GM18505 (cell line): ENCODE results near the gene ZNF891.

Source experiments
- ATAC-seq: cut with Tn5 transposase; IDR thresholded peaks from one replicate; pipeline ENCODE4 v1.9.1; 2021; ENCODE audit not compliant: unreplicated experiment
- POLR2A ChIP-seq: IDR thresholded peaks from 4 replicates; pipeline ENCODE4 v1.6.1; 2011; ENCODE audit warnings: borderline replicate concordance; ENCODE audit not compliant: insufficient read depth, insufficient read length; ENCODE audit errors: extremely low read depth

ZNF891 gene

GRCh38 chr12:133130038-133130807 lies at the start of gene ZNF891, which contains the start of gene ZNF10:
Gene ZNF891, minus strand, starts transcription at chr12:133130274. Its CDS starts 8,356 bp downstream, at chr12:133121918.
Gene ZNF10, plus strand, starts transcription at chr12:133130627. Its CDS starts 13,866 bp downstream, at chr12:133144493.
- peak; percentile 89 for TF ChIP-seq POLR2A
- peak; percentile 94 for ATAC-seq

GRCh38 chr12:133174901-133175300 lies 44.8 kb upstream of the ZNF891 start:
- ATAC-seq = no peak
- no peak for TF ChIP-seq POLR2A

- TF ChIP-seq POLR2A = no peak
- ATAC-seq = no peak
These were observed 42.4 kb upstream of the ZNF891 start for GRCh38 chr12:133172491-133172890.

DNA sequence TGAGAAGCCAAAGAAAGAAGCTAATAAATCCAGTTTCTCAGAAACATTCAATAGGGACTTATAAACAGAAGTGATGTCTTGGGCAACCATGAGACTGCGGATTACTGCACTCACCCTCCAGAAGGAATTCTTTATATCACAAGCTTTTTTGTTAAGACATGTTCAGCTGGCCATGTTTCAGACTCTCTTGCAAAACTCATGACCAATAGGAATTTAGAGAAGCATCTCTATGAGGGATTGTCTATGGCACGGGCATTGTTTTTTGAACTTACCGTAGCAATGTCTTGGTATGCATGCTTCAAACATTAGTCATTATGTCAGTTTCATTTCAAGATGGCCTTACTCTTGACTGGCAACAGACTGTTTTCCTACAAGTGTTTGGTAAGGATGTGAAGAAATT lies 35.7 kb upstream of the ZNF891 start:
- no peak for ATAC-seq
- no peak for TF ChIP-seq POLR2A

DNA sequence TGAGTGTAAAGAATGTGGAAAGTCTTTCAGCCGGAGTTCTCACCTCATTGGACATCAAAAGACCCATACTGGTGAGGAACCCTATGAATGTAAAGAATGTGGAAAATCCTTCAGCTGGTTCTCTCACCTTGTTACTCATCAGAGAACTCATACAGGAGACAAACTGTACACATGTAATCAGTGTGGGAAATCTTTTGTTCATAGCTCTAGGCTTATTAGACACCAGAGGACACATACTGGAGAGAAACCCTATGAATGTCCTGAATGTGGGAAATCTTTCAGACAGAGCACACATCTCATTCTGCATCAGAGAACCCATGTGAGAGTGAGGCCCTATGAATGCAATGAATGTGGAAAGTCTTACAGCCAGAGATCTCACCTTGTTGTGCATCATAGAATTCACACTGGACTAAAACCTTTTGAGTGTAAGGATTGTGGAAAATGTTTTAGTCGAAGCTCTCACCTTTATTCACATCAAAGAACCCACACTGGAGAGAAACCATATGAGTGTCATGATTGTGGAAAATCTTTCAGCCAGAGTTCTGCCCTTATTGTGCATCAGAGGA lies 26.1 kb upstream of the ZNF891 start:
- no peak for ATAC-seq
- no peak for TF ChIP-seq POLR2A

DNA sequence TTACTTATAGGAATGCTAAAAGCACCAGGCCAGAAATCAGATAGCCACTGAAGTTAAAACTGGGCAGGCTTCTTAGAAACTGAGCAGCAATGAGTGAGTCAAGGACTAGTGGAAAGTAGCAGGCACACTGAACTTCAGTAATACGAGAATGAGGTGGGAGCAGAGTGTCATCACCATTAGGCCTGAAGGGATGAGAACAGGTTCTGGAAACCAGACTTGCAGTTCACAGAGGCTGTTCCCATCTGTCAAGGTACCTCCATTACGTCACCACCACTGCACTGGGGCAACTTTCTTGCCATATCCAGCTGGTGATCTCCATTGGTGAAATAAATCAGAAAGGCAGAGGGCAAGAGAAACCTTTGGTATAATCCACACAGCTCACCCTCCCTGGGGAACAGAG lies 15.9 kb upstream of the ZNF891 start:
- TF ChIP-seq POLR2A = no peak
- no peak for ATAC-seq

DNA sequence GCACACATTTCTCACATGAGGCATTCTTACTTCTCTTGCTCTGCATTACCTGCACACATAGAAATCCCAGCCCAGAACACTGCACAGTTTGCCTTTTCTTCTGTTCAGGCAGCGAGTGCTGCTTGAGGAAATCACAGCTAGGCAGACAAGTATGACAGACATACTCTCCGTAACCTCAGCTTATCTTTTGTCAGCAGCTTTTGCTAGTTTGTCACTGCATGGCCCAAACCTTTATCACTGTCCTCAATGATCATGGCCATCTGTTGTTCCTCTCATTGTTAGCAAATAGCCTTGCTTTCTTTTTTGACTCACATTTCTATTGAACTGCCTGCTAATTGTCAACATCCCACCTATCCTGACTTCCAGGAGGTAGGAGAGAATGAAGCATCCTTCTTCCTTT lies 5.7 kb upstream of the ZNF891 start:
- TF ChIP-seq POLR2A = no peak
- ATAC-seq = no peak

- TF ChIP-seq POLR2A = no peak
- peak; percentile 2 for ATAC-seq
These were observed 694 bp upstream of the ZNF891 start for GRCh38 chr12:133130808-133131128.

GRCh38 chr12:133129368-133130037 lies 571 bp downstream of the ZNF891 start:
- TF ChIP-seq POLR2A = no peak
- ATAC-seq = no peak

DNA sequence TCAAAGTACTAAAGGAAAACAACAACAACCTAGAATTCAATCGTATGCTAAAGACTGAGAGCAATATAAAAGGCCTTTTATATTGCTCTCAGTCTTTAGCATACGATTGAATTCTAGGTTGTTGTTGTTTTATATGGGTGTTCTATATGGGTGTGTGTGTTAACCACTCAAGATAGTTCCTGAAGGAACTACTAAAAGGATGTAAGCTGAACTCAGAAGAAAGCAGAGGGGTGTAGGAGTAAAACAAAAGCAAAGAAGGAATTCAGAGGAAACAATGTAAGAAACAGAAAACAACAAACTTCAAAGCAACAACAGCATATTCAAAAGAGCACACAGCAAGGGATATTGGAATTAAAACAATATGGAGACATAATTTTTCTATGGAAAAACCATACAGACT lies 5.4 kb downstream of the ZNF891 start:
- no peak for TF ChIP-seq POLR2A
- ATAC-seq = no peak

GRCh38 chr12:133120385-133121191 lies 9.5 kb downstream of the ZNF891 start:
- no peak for TF ChIP-seq POLR2A
- ATAC-seq = no peak

DNA sequence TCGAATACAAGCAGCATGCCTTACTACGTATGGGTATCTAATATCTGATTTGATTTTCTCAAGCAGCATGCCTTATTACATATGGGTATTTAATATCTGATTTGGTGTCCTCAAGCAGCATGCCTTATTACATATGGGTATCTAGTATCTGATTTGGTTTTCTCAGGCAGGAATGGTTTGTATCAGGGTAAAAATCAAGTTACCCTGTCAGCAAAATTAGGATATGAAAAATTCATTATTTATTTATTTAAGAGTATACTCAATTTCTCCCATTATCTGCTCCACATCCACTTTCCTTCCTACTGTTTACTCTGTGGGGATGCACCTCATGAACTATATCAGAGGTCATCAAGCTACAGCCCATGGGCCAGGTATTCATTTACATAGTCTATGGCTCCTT lies 21.9 kb downstream of the ZNF891 start:
- TF ChIP-seq POLR2A = no peak
- ATAC-seq = no peak

GRCh38 chr12:133107121-133107520 lies 23.0 kb downstream of the ZNF891 start:
- TF ChIP-seq POLR2A = no peak
- no peak for ATAC-seq

DNA sequence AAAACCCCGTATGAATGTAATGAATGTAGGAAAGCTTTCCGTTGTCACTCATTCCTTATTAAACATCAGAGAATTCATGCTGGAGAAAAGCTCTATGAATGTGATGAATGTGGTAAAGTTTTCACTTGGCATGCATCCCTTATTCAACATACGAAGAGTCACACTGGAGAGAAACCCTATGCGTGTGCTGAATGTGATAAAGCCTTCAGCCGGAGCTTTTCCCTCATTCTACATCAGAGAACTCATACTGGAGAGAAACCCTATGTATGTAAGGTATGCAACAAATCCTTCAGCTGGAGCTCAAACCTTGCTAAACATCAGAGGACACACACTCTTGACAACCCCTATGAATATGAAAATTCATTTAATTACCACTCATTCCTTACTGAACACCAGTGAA lies 23.8 kb downstream of the ZNF891 start:
- ATAC-seq = no peak
- no peak for TF ChIP-seq POLR2A

GRCh38 chr12:133105620-133106019 lies 24.5 kb downstream of the ZNF891 start:
- no peak for ATAC-seq
- no peak for TF ChIP-seq POLR2A
